ENCODE data around the gene KLF7. TPM values are rescaled to one million over a fixed set of nuclear protein-coding genes. Genes with fewer than 3 reads are reported as not detected.

The KLF7 gene
- total RNA-seq, 4 donors from 2014 or later: 23.0 to 76.3 (median 32.4) TPM

DNA sequence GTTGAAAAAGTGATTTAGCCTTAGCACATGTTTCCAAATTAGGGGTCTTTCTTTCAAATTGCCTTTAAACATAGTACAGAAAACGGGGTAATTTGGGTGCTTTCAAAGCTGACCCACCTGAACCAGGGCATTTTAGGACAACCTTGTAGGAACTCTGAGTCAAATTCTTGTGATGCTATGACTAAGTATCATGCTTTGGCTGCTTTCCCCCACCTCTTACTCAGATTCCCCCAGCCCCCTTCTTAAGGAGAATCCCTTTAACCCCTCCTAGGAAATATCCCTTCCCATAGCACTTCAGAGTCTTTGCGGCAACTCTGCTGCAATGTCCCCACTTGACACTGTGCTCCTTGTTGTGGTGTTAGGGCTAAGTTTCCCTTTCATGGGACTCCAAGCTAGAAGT lies 18.6 kb upstream of the KLF7 start:
- TF ChIP-seq, protein P1, sequence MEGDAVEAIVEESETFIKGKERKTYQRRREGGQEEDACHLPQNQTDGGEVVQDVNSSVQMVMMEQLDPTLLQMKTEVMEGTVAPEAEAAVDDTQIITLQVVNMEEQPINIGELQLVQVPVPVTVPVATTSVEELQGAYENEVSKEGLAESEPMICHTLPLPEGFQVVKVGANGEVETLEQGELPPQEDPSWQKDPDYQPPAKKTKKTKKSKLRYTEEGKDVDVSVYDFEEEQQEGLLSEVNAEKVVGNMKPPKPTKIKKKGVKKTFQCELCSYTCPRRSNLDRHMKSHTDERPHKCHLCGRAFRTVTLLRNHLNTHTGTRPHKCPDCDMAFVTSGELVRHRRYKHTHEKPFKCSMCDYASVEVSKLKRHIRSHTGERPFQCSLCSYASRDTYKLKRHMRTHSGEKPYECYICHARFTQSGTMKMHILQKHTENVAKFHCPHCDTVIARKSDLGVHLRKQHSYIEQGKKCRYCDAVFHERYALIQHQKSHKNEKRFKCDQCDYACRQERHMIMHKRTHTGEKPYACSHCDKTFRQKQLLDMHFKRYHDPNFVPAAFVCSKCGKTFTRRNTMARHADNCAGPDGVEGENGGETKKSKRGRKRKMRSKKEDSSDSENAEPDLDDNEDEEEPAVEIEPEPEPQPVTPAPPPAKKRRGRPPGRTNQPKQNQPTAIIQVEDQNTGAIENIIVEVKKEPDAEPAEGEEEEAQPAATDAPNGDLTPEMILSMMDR (IDR thresholded peaks at IDR 0.05): no peak
- ATAC-seq (ENCODE audit: low FRiP score) (no peak), DNase-seq (ENCODE audit: low spot score) (no peak)

DNA sequence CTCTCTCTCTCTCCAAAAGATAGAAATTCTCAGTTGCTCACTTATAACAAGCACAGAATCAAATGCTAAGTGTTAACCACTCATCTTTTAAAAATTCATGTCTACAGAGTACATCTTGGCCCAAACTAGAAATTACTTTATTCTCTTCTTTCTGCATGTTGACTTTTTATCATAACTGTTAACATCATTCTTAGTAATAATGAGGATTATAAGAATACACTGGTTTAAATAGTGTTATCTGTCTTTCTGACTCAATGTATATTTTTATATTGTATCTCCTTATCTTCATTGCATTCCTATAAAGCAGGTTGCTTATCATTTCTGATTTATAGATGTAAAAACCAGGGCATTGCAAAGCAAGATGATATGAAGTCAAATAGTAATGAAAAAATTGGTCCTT lies 17.8 kb upstream of the KLF7 start:
- no peak for DNase-seq (ENCODE audit: low spot score)
- TF ChIP-seq, protein P1 (IDR thresholded peaks at IDR 0.05): no peak
- ATAC-seq (ENCODE audit: low FRiP score): no peak

DNA sequence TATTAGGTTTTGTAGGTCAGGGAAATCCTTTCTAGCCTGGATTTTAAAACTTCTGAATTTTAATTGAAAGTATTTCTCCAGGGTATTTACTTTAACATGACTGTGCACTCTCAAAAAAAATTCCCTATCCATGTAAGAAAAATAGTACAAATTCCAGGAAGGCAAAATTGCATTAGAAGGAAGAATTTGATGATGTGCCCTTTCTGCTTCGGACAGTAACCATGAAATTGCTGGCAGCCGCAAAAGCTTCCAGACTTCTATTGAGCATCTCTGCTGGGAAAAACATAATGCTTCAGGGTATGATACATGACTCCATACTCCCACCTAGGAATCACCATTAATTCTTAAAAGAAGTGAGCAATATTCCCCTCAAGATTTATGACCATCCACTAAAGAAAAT lies 17.2 kb upstream of the KLF7 start:
- TF ChIP-seq, protein P1 (IDR thresholded peaks at IDR 0.05): no peak
- DNase-seq (ENCODE audit: low spot score): no peak
- peak; percentile 62 for ATAC-seq (ENCODE audit: low FRiP score)

DNA sequence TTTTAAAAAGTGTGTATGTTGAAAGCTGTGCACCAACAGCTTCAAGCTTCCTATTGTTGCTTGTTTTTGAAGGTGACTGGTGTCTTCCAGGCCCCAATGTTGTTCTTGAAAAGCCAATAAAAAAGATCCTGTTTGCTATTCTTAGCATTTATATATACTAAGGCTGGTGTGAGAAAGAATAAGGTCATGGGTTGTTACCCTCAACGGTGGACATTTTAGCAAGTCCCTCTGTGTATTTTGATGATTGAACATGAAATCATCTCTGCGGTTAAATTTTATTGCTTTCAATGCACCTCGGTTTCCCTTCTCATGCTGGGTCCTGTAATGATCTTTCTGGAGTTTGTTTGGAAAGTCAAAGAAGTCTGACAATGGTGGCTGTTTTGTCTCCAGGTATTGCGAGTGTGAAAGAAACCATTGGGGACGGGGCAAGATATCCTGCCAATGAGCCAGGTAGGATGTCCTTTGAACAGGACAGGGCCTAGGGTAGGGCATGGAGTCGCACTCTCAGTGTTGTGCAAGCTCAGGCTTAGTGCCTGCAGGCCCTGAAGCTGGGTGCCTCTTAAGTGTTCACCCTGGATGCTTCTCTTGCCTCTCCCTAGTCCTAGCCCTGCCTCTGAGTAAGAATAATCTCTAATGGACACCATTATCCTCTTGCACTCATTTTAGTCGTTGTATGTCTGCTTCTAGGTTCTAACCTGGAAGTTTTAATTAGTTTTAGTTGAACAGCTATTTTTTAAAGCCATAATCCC lies 16.0 kb upstream of the KLF7 start:
- TF ChIP-seq, protein P1 (IDR thresholded peaks at IDR 0.05): no peak
- DNase-seq (ENCODE audit: low spot score) (no peak), ATAC-seq (ENCODE audit: low FRiP score) (no peak)

DNA sequence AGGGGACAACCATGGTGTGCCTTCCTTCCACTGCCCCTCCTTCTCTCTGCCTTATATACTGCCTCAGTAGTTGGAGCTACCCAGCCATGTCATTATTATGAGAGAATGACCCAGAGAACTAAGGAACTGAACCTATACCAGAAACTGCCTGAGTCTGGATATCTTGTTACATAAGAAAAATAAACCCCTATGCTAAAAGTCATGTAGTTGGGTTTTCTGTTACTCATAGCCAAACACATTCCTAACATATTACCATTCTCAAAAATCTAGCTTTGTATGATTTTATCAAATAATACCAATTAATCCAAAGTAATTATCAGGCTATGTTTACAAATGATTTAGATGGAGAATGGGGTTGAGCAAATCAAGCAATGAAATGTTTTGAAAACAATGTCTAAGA lies 15.0 kb upstream of the KLF7 start:
- ATAC-seq (ENCODE audit: low FRiP score): no peak
- TF ChIP-seq, protein P1 (IDR thresholded peaks at IDR 0.05): no peak
- DNase-seq (ENCODE audit: low spot score): no peak

DNA sequence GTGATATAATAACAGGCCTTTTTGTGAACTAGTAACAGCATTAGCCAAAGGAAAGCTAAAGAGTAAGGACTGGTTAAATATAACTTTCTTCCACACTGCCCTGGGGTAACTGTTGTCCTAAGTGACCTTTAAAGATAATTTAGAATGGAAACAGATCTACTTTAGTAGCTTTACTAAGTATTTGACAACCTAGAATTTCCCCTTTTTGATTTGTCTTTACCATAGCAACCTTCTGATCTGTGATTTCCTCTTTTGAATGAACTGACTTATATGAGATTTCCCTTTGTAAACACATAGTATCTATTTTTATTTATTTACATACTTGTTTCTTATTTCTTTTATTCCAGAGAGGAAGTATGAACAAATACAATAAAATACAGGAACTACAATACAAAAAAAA lies 10.5 kb upstream of the KLF7 start:
- DNase-seq (ENCODE audit: low spot score): no peak
- TF ChIP-seq, protein P1 (IDR thresholded peaks at IDR 0.05): no peak
- no peak for ATAC-seq (ENCODE audit: low FRiP score)

DNA sequence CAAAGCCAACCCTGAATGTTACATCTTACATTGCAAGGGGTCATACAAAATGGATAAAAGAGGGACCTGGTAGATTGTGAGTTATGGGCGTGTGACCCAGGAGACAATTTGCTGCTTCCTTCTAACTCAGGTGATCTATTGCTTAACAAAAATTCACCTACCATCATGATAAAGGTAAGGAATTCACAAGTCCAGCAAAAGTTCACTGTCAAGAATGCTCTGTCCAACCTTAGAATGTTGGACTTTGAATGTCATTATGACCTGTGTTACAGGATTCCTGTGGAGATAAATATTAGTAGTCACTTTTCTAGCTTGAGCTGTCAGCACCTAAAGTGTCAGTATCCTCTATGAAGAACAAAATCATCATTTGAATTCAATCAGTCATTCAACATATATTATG lies 7.9 kb upstream of the KLF7 start:
- DNase-seq (ENCODE audit: low spot score) (no peak), ATAC-seq (ENCODE audit: low FRiP score) (no peak)
- TF ChIP-seq, protein P1 (IDR thresholded peaks at IDR 0.05): no peak

Data from omental fat pad (tissue), 4 donors.